ENCODE measurements around the gene TAF13. TPM values are rescaled to one million over a fixed set of nuclear protein-coding genes. Genes with fewer than 3 reads are reported as not detected.
"Not testable (repeated sequence)": the region's sequence is repeated elsewhere in the genome, so short reads cannot be mapped to it uniquely, and the experiment has no call there.

Gene TAF13
- polyA plus RNA-seq, 1 donor from 2014 or later: 60.1 TPM

- Histone ChIP-seq H3K27me3 (ENCODE audit: insufficient read depth, low read depth, low read length) (no peaks in the 10 kb centered on the region), H4K20me1 (ENCODE audit: insufficient read depth) (no peaks in the 10 kb centered on the region)
- TF ChIP-seq CTCF (IDR thresholded peaks at IDR 0.05; ENCODE audit: poor library complexity, severe bottlenecking) (no peak), TAF1 (IDR thresholded peaks at IDR 0.05; ENCODE audit: low read depth) (no peak), EZH2 (IDR thresholded peaks at IDR 0.05; ENCODE audit: borderline replicate concordance, insufficient read depth, low read length, poor library complexity, severe bottlenecking) (no peak), EP300 (conservative IDR thresholded peaks at IDR 0.05; ENCODE audit: poor library complexity, severe bottlenecking) (no peak), RAD21 (conservative IDR thresholded peaks at IDR 0.05) (no peak)
Measured at GRCh38 chr1:109059026-109059425, 16.8 kb downstream of the TAF13 start.

GRCh38 chr1:109056064-109056463 is 19.7 kb downstream of the TAF13 start:
- Histone ChIP-seq H3K9me2 (ENCODE audit: insufficient read depth, low read length) (no peaks in the 10 kb centered on the region), H3K79me2 (replicated peaks; ENCODE audit: insufficient read depth, low read length) (no peaks in the 10 kb centered on the region), H3K9me3 (ENCODE audit: low read length) (no peaks in the 10 kb centered on the region), H3K9ac (ENCODE audit: low read length) (no peak overlapping the region), H3F3A (ENCODE audit: insufficient read depth, low read length, poor library complexity, severe bottlenecking) (no peaks in the 10 kb centered on the region), H3K36me3 (ENCODE audit: insufficient read depth, low read length) (no peaks in the 10 kb centered on the region), H3K27ac (ENCODE audit: low read length) (no peak overlapping the region), H2AFZ (ENCODE audit: low read depth, low read length) (no peak overlapping the region), H3K27me3 (ENCODE audit: insufficient read depth, low read depth, low read length) (no peaks in the 10 kb centered on the region), H3K4me2 (ENCODE audit: low read length) (no peak overlapping the region), H4K20me1 (ENCODE audit: insufficient read depth) (no peaks in the 10 kb centered on the region), H3K4me3 (ENCODE audit: low read length) (no peak overlapping the region)
- TF ChIP-seq MXI1 (conservative IDR thresholded peaks at IDR 0.05; ENCODE audit: poor library complexity, severe bottlenecking): no peak
- no peak for TF ChIP-seq TAF1 (IDR thresholded peaks at IDR 0.05; ENCODE audit: low read depth)
- TF ChIP-seq RAD21 (conservative IDR thresholded peaks at IDR 0.05): no peak
- TF ChIP-seq SMC3 (conservative IDR thresholded peaks at IDR 0.05; ENCODE audit: poor library complexity): no peak
- no peak for TF ChIP-seq REST (IDR thresholded peaks at IDR 0.05; ENCODE audit: borderline replicate concordance)
- TF ChIP-seq EP300 (conservative IDR thresholded peaks at IDR 0.05; ENCODE audit: poor library complexity, severe bottlenecking): no peak
- TF ChIP-seq POLR2AphosphoS5 (IDR thresholded peaks at IDR 0.05): no peak

More at GRCh38 chr1:109059026-109059425, 16.8 kb downstream of the TAF13 start:
- no peaks in the 10 kb centered on the region for H3K9me3 ChIP-seq (ENCODE audit: low read length)
- H3K79me2 ChIP-seq (replicated peaks; ENCODE audit: insufficient read depth, low read length): no peaks in the 10 kb centered on the region
- no peaks in the 10 kb centered on the region for H3K9me2 ChIP-seq (ENCODE audit: insufficient read depth, low read length)
- no peak overlapping the region for H3K4me2 ChIP-seq (ENCODE audit: low read length)
- H3K36me3 ChIP-seq (ENCODE audit: insufficient read depth, low read length): no peaks in the 10 kb centered on the region
- no peak overlapping the region for H3K9ac ChIP-seq (ENCODE audit: low read length)
- H3K4me3 ChIP-seq (ENCODE audit: low read length): no peak overlapping the region
- no peak overlapping the region for H2AFZ ChIP-seq (ENCODE audit: low read depth, low read length)
- no peaks in the 10 kb centered on the region for H3F3A ChIP-seq (ENCODE audit: insufficient read depth, low read length, poor library complexity, severe bottlenecking)
- H3K27ac ChIP-seq (ENCODE audit: low read length): no peak overlapping the region

- not testable (repeated sequence) for H3K4me3 ChIP-seq (ENCODE audit: low read length); H3K27me3 ChIP-seq (ENCODE audit: insufficient read depth, low read depth, low read length); H3K9me3 ChIP-seq (ENCODE audit: low read length); H3K79me2 ChIP-seq (replicated peaks; ENCODE audit: insufficient read depth, low read length); H3K36me3 ChIP-seq (ENCODE audit: insufficient read depth, low read length); H4K20me1 ChIP-seq (ENCODE audit: insufficient read depth); H3K27ac ChIP-seq (ENCODE audit: low read length); H3K9me2 ChIP-seq (ENCODE audit: insufficient read depth, low read length); H3K9ac ChIP-seq (ENCODE audit: low read length); H3K4me2 ChIP-seq (ENCODE audit: low read length); H2AFZ ChIP-seq (ENCODE audit: low read depth, low read length); H3F3A ChIP-seq (ENCODE audit: insufficient read depth, low read length, poor library complexity, severe bottlenecking)
Measured at GRCh38 chr1:109052145-109052544, 23.7 kb downstream of the TAF13 start.

Data from neural cell (in vitro differentiated cells).